LNCaP clone FGC (cell line): ENCODE results near the gene VPS13A.
A peak's percentile ranks its signal among the peaks of the same experiment; 100 is the strongest.

Experiments
- DNase-seq: peaks from one replicate; pipeline ENCODE4 v3.0.0-alpha.2; 2011; ENCODE audit warnings: low read depth
- H3K4me3 ChIP-seq: 2 replicates; pipeline ENCODE4 v1.5.1; 2011; ENCODE audit warnings: mild to moderate bottlenecking, low read depth, low read length, control low read depth
- CTCF ChIP-seq: IDR thresholded peaks from 2 replicates; pipeline ENCODE4 v1.5.1; 2012; ENCODE audit warnings: mild to moderate bottlenecking; ENCODE audit not compliant: control insufficient read depth, insufficient read depth; ENCODE audit errors: extremely low read depth

The VPS13A gene

DNA sequence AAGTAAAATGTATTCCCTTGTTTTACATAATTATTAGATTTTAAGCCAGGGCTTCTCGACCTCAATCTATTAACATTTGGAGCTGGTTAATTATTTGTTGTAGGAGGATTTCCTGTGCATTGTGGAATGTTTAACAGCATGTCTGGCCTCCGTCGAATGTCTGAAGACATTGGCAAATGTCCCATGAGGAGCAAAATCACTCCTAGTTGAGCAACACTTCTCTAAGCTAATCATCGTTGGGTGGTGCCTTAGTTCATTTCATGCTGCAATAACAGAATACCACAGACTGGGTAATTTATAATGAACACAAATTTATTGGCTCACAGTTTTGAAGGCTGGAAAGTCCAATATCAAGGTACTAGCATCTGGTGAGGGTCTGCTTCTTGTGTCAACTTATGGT lies 13.4 kb upstream of the VPS13A start:
- no peak for DNase-seq
- no peak for TF ChIP-seq CTCF
- no peak overlapping the region for H3K4me3 ChIP-seq

DNA sequence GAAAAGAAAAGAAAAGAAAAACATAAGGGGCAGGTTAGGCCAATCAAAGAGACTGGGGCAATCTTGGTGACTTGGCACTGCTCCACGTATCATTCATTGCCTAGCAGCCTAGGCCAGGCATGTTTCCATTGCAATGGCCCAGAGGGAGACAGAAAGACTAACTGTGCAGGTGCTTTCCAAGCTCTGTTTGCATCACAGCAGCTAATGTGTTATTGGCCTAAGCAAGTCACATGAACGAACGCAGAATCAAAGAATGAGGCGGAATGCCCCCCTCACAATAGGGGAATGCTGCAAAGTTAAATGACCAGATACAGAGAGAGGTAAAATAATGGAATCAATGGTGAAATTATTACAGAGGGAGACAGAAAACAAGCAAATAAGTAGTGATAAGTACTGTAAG lies 11.1 kb upstream of the VPS13A start:
- TF ChIP-seq CTCF: no peak
- no peak overlapping the region for H3K4me3 ChIP-seq
- no peak for DNase-seq

- no peak for DNase-seq
These were observed 6.2 kb upstream of the VPS13A start for GRCh38 chr9:77170991-77171699.

DNA sequence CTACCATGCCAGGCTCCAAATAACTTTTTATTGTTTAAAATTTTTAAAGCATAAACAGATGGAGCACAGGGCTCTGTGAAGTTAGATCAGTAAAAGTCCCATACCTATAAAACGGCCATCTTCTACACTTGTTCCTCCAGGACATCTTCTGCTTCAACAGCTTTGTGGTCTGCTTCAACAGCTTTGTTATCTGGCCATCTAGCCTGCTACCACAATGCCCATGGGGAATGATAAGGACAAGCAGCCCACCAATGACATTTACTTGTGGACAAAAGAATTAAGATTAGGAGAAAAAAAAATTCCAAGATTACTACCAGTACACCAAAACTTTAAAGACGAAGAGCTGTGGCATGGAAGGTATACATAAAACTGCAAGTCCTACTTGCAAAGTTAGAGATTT lies 2.2 kb upstream of the VPS13A start:
- no peak for TF ChIP-seq CTCF
- no peak overlapping the region for H3K4me3 ChIP-seq
- no peak for DNase-seq

More at GRCh38 chr9:77170991-77171699, 6.2 kb upstream of the VPS13A start:
- H3K4me3 ChIP-seq: no peak overlapping the region
- TF ChIP-seq CTCF: no peak

GRCh38 chr9:77176106-77176505 lies 1.2 kb upstream of the VPS13A start:
- H3K4me3 ChIP-seq: no peak overlapping the region
- no peak for DNase-seq
- no peak for TF ChIP-seq CTCF

DNA sequence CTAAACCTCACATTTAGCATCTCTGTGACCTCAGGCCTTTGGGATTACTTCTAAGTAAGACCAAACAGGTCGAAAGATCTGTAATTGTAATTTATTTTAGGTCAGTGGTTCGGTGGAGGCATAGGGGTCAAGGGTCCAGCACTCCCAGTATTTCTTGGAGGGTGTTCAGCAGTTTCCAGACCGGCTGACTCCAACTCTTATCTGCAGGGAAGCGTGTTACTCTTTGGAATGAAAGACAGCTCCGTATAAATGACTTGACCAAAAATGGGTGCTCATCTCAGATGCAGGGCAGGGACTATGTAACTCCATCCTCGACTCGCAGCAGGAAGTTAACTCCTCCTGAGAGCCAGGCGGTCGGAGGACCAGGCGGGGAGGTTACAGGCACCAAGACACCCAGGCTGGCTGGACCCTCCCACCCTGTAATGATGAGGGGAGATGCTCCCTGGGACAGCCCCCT lies 620 bp upstream of the VPS13A start:
- DNase-seq: no peak
- H3K4me3 ChIP-seq: peak overlapping the region; percentile 78
- TF ChIP-seq CTCF: no peak

DNA sequence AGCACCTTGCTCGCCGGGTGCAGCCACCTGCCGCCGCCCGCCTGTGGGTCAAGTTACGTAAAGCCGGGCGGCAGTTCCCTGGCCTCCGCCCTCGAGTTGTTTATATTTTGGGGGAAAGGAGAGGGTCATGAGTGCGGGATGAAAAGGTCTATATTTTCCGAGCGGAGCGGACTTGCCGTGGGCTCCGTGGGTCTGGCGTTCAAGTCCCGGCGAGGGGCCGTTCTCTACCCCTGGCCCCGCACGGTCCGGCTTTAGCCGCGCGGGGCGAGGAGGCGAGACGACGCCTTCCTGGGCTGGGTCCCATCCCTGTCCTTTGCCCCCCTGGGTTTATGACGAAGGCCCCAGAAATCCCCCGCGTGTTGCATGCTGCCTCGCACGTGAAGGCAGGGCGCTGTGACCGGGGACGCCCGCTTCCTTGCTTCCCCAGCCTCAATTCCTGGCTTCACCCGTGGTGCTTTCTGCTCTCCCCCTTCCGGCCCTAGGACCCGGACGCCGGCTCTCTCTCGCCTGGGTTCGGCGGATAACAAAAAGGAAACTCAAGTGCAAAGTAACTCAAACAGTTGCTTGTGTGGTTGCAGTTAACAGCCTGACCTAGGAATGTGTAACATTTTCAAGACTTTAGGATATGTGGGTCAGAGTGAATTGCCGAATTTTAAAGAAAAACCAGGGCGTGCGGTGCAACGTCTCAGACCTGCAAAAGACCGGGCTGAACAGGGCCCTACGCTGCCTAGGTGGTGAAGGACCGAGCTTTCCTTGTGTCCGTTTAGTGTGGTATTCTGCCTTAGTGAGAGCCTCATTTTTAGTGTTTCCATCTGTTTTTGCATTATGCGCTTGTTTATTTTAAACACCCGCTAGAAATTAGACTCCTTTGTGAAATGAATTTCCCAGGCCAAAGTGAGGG lies 810 bp downstream of the VPS13A start:
- TF ChIP-seq CTCF: no peak
- peak overlapping the region; percentile 78 for H3K4me3 ChIP-seq
- no peak for DNase-seq
